Kidney glomerular epithelial cell (primary cell): ENCODE measurements around the gene TMEM183A.
"Not testable (repeated sequence)": the region's sequence is repeated elsewhere in the genome, so short reads cannot be mapped to it uniquely, and the experiment has no call there.

Experiments used
- DNase-seq: peaks from one replicate; lab custom pipeline; 2025; lab: John Stamatoyannopoulos, UW

The TMEM183A gene

DNA sequence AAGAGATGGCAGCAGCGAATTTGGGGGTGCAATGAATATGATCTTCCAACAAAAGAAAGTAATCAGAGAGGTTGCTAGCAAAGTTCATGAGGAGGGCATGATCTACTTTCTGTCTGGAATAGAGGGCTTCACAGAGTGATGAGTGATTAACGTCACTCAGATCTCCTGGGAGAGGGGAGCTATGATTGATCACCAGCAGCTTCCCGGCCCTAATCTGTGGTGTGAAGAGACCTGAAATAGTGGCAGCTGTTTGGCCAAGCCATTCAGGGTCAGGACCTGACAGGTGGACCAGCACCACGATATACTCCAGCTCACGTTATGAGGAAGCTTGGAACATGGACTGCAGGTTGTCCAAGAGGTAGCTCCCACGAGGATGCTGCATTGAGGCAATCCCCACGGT, 19.9 kb upstream of the TMEM183A start:
- DNase-seq, result no peak

DNA sequence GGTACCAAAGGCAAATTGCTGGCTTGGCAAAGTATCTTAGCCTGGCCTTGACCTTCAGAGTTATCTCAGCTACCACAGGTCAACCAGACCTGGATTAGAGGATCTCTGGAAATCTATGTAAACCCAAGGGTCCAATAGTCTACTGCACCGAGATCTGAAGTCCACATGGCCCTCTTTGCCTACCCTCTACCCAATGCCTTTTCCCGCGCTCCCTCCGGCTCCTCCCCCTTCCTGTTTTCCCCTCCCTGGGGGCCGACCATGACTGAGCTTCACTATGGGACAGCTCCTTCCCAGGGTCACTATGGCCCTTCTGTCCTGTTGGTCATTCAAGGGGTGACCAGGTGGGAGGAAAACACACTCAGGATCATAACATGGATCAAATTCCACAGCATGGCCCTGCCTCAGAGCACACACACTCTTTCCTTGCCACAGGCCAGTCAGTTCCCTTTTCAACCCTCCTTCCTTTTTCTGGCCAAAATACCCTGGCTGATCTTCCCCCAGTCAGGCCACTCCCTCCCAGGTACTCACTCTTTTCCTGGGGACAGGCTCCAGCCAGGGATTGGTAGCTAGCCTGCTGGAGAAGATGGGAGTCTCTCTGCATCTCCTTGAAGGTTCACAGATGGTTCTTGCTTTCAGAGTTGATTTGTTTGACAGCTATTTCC, 19.1 kb upstream of the TMEM183A start:
- DNase-seq, result no peak

DNA sequence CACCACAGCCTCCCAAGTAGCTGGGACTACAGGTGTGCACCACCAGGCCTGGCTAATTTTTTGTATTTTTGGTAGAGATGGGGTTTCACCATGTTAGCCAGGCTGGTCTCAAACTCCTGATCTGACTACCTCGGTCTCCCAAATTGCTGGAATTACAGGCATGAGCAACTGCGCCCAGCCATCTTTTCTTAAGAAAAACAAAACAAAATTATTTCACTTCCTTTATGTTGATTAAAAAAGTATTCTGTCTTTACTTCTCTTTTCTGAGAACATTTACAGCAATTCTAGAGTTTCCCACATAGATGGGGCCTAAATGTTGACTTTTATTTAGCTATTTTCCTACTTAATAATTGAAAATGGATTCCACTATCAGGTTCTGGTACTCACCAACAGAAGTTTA, 17.3 kb upstream of the TMEM183A start:
- DNase-seq, result no peak

DNA sequence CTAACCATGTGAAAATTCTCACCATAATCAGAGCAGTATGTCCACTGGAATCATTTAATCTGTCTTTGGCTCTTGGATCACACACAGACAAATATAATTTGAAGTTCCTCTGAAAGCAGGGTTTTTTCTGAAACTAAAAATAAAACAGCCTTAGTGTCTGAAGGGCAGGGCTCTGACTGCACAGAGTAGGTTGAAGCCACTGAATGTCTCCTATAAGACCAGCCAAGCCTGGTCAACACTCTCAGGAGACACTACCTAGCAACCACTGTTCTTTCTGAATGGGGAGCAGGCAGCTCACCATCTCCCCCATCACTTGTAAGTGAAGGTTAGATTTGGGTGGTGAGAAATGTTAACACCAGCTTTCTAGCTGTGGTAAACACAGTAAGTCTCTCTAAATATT, 16.1 kb upstream of the TMEM183A start:
- DNase-seq, result no peak

DNA sequence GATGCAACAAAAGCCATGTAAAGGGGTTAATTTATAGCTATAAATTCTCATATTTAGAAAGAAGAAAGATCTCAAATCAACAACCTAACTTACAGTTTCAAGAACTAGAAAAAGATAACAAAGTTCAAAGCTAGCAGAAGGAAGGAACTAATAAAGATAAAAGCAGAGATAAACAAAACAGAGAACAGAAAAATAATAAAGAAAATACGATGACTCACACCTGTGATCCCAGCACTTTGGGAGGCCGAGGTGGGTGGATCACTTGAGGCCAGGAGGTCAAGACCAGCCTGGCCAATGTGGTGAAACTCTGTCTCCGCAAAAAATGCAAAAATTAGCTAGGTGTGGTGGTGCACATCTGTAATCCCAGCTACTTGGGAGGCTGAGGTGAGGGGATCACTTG, 12.4 kb upstream of the TMEM183A start:
- no peak for DNase-seq

DNA sequence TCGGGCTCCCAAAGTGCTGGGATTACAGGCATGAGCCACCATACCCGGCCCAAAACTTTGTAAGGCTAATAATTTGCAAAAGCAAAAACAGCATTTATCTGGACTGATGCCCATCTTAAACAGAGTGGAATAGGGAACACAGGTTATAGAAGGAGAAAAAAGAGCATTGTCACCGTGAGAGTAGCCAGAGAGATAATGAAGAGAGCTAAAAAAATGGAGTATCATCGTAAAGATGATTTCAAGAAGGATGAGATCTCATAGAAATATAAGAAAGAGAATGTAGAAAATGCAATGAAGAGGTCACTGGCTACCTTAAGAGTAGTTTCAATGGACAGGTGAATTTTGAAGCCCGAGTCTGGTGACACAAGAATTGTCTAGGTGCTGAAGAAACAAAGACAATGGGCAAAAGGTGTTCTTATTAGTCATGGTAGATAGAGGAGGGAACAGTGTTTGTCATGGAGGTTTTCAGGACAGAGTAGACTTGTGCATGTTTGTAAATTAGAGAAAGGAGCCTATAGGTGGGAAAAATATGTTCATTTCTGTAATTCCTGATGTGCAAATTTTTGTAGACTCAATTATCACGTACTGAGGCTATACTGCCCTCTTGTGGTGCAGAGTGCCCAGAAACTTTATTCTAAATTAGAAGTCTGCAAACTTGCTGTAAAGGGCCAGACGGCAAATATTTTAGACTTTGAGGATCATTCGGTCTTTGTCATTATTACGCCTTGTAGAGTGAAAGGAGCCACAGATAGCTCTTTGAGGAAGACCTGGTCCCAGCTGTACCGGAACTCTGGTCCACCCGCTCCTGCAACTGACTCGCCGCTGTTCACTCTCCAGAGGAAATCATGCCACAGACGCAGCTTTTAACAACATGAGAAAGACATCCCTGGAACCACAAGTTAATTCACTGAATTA, 8.1 kb upstream of the TMEM183A start:
- DNase-seq, result peak; percentile 66

DNA sequence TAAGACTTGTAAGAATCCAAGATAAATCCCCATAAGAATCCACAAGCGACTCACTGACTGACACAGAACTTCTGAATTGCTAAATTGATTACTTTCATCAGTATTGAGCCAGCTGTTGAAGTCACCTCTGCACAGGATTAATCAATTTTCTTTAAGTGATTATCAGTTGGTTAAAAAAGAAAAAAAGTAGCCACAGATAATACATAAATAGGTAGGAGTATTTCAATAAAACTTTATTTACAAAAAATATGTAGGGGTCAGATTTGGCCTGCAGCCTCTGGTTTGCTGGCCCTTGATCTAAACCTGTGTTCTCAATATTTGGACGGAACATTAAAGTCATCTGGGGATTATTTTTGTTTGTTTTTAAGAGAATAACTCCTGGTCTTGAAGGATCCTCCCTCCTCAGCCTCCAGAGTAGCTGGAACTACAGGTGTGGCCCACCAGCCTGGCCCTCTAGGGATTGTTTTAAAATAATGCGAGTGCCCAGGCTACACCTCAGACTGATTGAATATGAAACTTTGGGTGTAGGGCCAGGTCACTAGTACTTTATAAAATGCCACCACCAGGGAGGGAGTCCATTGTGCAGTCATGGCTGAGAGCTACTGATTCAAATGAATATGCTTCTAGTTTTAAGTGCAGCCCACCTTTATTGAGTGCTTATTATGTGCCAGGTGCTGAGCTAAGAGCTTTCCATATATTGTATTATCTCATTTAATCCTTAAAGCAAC, 6.8 kb upstream of the TMEM183A start:
- DNase-seq, result no peak

DNA sequence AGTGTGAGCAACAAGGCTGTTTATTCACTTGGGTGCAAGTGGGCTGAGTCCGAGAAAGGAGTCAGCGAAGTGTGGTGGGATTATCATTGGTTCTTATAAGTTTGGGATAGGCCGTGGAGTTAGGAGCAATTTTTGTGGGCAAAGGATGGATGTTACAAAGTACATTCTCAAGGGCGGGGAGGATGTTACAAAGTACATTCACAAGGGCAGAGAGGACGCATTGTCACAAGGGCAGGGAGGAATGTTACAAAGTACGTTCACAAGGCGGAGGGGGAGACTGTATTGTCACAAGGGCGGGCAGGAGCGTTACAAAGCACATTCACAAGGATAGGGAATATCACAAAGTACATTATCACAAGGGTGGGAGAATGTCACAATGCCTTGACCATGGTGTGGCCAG, 5.2 kb upstream of the TMEM183A start:
- no peak for DNase-seq

DNA sequence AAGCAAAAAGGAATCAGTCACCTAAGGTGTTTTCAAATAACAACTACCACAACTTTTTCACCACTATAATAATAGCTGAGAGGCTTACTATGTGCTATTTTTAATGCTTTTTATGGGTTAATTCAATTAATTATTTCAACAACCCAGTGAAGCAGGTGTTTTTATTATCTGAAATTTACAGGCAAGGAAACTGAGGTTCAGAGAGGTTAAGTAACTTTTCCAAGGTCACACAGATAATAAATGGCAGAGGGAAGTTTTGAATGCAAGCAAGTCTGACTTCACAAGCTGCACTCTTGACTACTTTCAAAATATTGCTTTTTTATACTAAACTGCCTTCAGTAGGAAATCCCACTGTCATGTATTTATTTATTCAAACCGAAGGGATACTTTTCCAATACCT, 4.2 kb upstream of the TMEM183A start:
- no peak for DNase-seq

DNA sequence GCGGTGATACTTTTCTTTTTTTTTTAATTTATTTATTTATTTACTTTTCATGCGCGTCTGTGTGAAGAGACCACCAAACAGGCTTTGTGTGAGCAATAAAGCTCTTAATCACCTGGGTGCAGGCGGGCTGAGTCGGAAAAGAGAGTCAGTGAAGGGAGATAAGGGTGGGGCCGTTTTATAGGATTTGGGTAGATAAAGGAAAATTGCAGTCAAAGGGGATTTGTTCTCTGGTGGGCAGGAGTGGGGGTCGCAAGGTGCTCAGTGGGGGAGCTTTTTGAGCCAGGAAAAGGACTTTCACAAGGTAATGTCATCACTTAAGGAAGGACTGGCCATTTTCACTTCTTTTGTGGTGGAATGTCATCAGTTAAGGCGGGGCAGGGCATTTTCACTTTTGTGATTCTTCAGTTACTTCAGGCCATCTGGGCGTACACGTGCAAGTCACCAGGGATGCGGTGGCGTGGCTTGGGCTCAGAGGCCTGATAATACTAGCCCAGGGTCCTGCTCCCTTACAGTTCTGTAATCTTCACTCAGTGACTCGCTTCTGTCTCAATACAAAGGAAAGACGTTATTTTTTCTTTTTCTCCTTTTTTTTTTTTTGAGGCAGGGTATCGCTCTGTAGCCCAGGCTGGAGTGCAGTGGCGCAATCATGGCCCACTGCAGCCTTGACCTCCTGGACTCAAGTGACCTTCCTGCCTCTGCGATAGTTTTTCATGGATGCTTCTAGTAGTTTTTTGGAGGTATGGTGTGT, 1.6 kb upstream of the TMEM183A start:
- DNase-seq, result not testable (repeated sequence)

DNA sequence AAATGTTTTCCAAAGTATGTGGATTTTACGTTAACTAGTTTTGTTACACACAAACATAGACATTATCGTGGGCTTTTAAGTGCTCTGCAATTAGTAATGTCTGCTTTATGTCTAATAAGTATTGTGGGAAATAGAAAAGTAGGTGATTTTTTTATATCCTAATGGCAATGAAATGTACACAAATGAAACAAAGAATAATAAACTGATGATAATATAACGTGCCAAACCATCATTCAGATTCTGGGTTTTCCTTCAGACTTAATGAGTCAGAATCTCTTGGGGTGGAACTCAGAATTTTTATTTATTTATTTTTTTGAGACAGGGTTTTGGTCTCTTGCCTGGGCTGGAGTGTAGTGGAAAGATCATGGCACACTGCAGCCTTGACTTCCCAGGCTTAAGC, 2.0 kb downstream of the TMEM183A start:
- no peak for DNase-seq

DNA sequence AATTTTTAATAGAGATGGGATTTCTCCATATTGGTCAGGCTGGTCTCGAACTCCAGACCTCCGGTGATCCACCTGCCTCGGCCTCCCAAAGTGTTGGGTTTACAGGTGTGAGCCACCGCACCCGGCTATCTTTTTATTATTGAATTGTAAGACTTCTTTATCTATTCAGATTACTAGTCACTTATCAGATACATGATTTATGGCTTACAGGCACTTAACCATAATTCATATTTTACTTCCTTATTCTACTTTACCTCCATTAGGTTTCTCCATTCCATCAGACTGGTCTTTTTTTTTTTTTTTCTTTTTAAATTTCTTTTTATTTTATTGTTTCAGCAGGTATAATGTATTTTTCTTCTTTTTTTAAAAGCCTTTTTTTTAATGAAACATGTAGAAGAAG, 4.4 kb downstream of the TMEM183A start:
- DNase-seq, result no peak

DNA sequence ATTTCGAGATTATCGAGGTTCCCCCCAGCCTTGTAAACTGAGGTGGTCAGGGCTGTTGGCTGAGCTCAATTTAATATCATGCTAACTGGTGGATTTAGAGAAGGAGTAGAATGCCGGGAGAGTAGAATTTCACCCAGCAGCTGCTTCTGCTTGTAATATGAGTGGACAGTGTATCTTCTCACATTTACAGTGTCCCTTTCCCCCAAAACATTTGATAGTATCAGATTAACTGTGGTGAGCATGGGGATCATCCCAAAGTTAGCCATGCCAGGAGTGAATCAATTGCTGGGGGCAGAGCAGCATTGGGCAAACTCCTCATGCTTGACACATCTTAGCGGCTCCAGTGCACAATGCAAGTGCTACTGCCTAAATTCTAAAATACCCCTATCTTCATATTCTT, 9.9 kb downstream of the TMEM183A start:
- no peak for DNase-seq

DNA sequence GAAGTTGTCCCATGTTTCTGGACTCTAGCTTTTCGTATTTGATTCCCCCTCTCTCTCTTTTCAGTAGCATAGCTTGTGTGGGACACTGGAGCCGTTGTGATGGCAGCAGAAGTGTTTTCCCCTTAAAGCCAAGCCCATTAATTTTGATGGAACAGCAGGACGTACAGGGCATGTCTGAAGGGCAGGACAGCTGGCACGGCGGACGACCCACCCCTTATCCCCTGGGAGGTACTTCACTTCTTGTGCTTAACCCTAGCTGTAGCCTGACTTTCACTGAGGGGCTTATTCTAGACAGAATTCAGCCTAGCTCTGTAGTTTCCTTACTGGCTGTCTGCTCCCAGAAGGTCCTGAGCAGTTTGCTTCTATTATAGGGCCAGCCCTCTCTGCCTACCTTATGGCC, 10.5 kb downstream of the TMEM183A start:
- no peak for DNase-seq

DNA sequence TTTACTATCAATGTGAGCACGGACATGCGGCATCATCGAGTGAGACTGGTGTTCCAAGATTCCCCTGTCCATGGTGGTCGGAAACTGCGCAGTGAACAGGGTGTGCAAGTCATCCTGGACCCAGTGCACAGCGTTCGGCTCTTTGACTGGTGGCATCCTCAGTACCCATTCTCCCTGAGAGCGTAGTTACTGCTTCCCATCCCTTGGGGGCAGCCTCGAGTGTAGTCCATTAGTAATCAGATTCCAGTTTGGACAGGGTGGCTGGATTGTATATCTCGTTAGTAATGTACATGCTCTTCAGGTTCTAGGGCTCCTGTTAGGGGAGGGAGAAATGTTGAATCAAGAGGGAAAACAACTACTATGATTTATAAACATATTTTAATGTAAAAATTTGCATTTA, 15.7 kb downstream of the TMEM183A start:
- not testable (repeated sequence) for DNase-seq

DNA sequence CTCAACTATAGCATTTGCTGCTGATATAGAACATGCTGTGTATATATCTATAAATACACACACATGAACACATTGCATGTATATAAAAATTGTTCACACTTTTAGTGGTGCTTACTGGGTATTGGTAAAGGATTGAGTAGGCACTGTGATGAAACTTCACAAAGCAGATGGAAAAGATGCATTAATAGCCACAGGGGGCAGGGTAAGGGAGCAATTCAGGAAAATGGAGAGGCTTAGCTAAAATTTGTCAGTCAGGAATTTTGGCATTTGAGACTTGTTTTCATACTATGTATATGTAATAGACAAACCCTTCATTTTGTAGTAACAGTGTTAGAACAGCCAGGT, 18.5 kb downstream of the TMEM183A start:
- no peak for DNase-seq

DNA sequence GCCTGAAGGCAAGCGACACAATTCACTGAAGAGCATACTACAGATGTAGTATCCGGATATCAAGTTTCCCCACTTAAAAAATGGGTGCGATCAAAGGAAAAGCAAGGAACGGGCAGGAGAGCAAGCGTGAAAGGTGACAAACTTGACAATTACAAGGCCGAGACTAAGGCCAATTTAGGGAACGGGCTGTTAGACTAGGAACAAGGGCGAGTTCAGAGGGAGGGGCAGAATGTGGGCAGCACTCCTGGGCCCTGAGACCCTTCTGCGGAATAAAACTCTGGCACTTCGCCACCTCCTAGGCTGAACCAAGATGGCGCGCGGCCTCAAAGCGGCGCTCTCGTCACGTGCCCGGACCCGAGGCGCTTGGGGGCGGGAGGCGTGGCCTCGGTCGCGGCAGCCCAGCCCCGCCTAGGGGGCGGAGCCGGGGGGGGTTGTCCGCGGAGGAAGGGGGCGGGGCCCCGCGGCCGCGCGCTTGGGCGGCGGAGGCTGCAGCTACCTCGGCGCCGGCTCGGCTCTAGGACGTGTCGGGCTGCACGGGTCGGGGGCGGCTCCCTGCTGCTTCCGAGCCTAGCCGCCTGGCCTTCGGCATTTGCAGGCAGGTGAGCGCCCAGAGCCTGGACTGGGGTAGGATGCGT, 19.0 kb downstream of the TMEM183A start, which contains the start of gene PPFIA4:
Gene PPFIA4 (plus strand): TSS at position 461 of the 635 bp plus-strand sequence. CDS start 12,518 bp downstream, outside the sequence.
- DNase-seq, result peak; percentile 38

DNA sequence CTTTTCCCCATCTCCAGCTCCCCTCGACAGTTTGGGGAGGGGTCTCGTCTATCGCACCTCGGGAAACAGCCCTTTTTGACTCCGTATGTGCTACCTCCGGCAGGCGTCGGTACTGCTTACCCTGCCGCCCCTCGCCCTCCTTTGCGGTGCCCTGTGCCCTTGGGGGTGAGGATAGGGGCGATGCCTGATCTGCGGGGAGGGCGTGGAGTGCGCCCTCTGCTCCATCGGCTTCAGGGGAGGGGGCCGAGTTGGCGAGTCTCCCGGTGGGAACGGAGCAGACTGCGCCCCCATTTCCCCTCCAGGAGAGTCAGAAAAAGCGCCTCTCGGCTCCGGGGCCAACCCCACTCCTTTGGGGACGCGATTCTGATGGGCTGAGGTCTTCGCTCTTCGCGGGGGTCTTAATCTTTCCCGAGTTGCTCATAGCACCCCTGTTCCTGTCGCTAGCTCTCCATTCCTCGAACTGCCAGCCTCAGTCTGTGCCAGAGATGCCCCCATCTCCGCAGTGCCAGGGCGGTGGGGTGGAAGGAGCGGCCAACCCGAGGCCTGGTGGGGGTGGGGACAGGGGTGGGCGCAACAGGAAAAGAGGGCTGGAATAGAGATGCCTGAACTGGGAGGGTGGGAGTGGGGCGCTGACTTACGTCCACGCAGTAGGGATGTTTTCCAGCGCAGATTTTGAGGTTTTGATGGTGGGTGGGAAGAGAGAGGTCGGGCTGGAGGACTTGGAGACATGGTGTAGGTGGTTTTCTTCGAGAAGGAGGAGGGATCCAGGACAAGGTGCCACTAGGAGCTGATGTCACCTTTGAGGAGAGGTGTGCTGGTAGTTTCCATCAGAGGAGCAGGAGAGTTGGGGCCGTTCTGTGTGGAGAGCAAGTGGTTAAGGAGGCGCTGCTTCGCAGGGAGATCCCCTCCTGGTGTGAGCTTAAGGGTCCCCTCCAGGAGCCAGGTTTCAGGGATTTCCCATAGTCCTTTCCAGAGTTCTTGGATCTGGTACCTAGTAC, 19.8 kb downstream of the TMEM183A start:
- DNase-seq, result no peak

DNA sequence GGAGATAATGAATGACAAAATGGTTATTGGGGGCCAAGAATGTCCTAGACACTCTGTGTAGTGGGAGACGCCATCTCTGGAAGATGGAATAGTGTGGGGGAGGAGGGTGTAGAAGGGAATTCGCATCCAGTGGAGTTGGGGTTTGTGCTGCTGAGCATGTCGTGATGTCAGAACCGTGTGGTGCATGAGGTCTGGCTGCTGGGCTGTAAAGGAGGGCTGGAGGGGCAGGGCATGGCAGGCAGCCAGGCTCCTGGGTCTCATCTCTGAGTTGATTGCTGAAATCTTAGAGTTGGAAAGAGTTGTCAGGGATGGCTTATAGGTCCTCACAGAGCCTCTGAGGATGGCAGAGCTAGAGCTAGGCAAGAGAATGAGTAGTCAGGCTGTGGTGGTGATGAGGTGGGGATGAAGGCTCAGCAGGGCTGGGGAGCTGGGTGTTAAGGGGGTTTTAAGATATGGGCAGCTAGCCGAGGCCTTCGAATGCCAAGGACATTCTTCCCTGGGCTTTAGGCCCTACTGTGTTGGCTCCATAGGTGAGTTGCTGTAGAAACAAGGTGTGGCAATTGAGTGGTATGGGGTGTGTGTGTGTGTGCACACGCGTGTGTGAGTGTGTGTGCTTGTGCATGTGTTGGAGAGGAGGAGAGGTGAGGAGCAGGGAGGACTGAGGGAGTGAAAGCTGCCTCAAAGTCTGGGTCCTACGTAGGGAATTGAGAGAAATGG, 21.1 kb downstream of the TMEM183A start:
- DNase-seq, result no peak
